Measurements from ENCODE around the gene HOXD10.
A peak's percentile ranks its signal among the peaks of the same experiment; 100 is the strongest.

HOXD10 gene

GRCh38 chr2:176160986-176161824 is 44.6 kb downstream of the HOXD10 start:
- Histone ChIP-seq H3K36me3 (ENCODE audit: control insufficient read depth in 1 of 2, insufficient read depth in 2 of 2, low read length in 2 of 2) (no peaks in the 10 kb centered on the region), H3K27me3 (ENCODE audit: low read depth, low read length) (peaks cover 80% of the 10 kb centered on the region), H3K9me3 (ENCODE audit: control insufficient read depth in 1 of 2, low read length in 2 of 2) (no peaks in the 10 kb centered on the region), H3K4me3 (ENCODE audit: low read depth in 1 of 2, low read length in 2 of 2) (peak overlapping the region in 1 of 2 donors; percentile 24), H3K27ac (ENCODE audit: low read length) (no peak overlapping the region), H3K4me1 (ENCODE audit: control insufficient read depth in 1 of 2, insufficient read depth in 2 of 2, low read length in 2 of 2) (peaks cover 0 to 52% of the 10 kb centered on the region in 2 donors)

DNA sequence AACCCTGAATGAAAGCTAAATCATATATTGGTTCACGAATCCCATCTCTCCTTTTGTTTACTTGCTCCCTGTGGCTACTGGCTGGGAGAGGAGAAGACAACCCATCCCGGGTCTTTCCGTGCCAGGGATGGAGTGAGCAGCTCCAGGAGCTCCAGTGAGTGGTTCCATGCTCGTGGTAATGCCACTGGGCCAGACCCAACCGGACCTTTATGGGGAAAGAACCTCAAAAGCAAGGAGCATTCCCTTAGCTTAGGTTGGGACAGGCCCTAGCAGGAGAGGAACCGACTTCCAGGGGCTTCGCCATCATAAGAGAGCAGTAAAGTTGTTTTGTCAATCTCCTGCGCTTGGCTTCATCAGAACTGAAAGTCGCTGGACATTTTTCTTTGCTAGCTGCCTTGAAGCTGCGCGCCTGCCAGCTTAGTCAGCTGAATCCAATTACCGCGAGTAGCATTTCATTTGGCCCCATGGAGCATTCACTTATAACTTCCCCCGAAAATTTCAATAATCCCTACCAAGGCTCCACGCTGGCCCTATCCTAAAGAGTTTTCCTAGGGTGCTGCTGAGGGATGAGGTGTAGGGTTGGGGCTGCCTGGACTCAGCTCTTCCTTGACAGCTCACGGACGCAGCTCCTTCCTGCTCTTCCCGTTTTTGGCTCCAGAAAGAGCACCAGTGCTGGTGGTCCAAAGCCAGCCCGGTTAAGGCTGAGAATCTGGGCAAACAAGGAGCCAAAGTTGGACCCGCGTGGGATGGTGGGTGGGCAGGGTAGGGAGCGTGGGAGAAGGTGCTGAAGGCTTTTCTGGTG is 45.4 kb downstream of the HOXD10 start:
- H3K27ac ChIP-seq (ENCODE audit: low read length), result no peak overlapping the region
- no peaks in the 10 kb centered on the region for H3K9me3 ChIP-seq (ENCODE audit: control insufficient read depth in 1 of 2, low read length in 2 of 2)
- H3K36me3 ChIP-seq (ENCODE audit: control insufficient read depth in 1 of 2, insufficient read depth in 2 of 2, low read length in 2 of 2), result no peaks in the 10 kb centered on the region
- peaks cover 0 to 49% of the 10 kb centered on the region in 2 donors for H3K4me1 ChIP-seq (ENCODE audit: control insufficient read depth in 1 of 2, insufficient read depth in 2 of 2, low read length in 2 of 2)
- H3K27me3 ChIP-seq (ENCODE audit: low read depth, low read length), result peaks cover 73% of the 10 kb centered on the region
- H3K4me3 ChIP-seq (ENCODE audit: low read depth in 1 of 2, low read length in 2 of 2), result peak overlapping the region in 1 of 2 donors; percentile 20

DNA sequence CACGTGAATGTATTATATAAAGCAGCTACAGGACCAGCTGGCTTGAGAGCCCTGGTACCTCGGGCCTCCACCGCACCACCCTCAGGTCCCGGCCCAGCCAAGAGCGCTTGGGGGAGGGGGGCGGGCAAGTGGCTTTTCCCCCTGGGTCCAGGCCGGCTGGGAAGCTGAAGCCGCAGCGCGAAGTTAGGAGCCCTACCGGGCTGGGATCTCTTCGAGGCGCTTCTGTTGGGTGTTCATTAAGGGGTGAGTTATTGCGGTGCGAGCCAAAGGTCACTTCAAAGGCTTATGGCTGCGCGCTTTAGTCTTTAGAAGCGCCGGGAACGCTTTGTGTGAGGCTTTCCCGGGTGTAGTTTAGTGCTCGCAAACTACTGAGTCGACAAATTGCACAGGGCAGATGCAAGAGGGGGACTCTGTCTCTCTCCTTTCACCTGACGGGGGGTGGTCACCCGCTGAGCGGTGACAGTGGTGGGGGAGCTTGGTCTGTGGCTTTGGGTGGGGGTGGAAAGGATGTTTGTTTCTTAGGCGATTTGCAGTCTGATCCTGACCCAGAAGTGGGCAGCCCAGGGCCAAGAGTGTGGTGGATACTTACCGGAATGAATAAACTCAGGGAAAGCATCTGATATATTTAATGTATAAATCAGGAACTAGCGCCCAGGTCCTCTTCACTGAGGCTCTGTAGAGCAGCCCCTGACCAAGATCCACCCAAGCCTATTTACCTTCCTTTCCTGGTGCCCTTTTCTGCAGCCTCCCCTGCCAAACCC is 46.5 kb downstream of the HOXD10 start:
- Histone ChIP-seq H3K4me1 (ENCODE audit: control insufficient read depth in 1 of 2, insufficient read depth in 2 of 2, low read length in 2 of 2) (peaks cover 0 to 38% of the 10 kb centered on the region in 2 donors), H3K27ac (ENCODE audit: low read length) (no peak overlapping the region), H3K36me3 (ENCODE audit: control insufficient read depth in 1 of 2, insufficient read depth in 2 of 2, low read length in 2 of 2) (no peaks in the 10 kb centered on the region), H3K27me3 (ENCODE audit: low read depth, low read length) (peaks cover 67% of the 10 kb centered on the region), H3K4me3 (ENCODE audit: low read depth in 1 of 2, low read length in 2 of 2) (no peak overlapping the region), H3K9me3 (ENCODE audit: control insufficient read depth in 1 of 2, low read length in 2 of 2) (no peaks in the 10 kb centered on the region)

DNA sequence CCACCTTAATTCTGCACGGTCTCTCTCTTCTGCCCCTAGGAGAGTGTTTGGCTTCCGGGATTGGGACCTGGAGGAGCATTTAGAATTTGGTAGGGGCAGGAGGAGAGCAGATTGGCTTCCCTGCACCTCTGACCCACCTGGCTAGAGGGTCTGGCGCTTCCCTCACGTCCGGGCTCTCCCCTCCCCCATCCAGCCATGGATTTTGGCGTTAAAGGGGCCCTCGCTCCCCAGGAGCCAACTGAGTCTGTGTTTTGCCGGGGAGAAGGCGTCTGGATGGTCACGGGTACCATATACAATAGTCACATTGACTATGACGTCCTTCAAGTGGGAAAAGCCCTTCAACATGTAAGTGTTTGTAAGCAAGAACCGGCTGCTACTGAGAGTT is 47.1 kb downstream of the HOXD10 start:
- Histone ChIP-seq H3K4me1 (ENCODE audit: control insufficient read depth in 1 of 2, insufficient read depth in 2 of 2, low read length in 2 of 2) (peaks cover 0 to 37% of the 10 kb centered on the region in 2 donors), H3K27ac (ENCODE audit: low read length) (no peak overlapping the region), H3K4me3 (ENCODE audit: low read depth in 1 of 2, low read length in 2 of 2) (no peak overlapping the region), H3K27me3 (ENCODE audit: low read depth, low read length) (peaks cover 67% of the 10 kb centered on the region), H3K9me3 (ENCODE audit: control insufficient read depth in 1 of 2, low read length in 2 of 2) (no peaks in the 10 kb centered on the region), H3K36me3 (ENCODE audit: control insufficient read depth in 1 of 2, insufficient read depth in 2 of 2, low read length in 2 of 2) (no peaks in the 10 kb centered on the region)

DNA sequence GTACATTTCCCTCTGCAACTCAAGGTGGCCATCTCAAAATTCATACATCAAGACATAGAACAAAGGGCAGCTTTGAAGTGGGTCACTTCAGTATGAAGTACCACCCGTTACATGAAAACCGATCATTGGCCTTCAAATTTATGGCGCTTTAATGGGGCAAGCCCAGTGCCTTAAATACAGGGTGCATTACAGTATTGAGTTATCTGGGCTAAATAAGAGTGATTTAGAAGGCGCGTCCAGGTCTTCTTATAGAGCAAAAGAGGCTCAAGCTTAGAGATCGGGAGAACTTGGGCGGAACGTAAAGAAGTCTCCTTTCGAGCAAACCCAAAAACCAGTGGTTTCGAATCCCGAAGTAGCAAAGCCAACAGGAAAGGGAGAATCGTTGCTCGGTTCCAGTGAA is 47.6 kb downstream of the HOXD10 start:
- Histone ChIP-seq H3K27me3 (ENCODE audit: low read depth, low read length) (peaks cover 67% of the 10 kb centered on the region), H3K27ac (ENCODE audit: low read length) (no peak overlapping the region), H3K9me3 (ENCODE audit: control insufficient read depth in 1 of 2, low read length in 2 of 2) (no peaks in the 10 kb centered on the region), H3K4me1 (ENCODE audit: control insufficient read depth in 1 of 2, insufficient read depth in 2 of 2, low read length in 2 of 2) (peaks cover 0 to 33% of the 10 kb centered on the region in 2 donors), H3K4me3 (ENCODE audit: low read depth in 1 of 2, low read length in 2 of 2) (no peak overlapping the region), H3K36me3 (ENCODE audit: control insufficient read depth in 1 of 2, insufficient read depth in 2 of 2, low read length in 2 of 2) (no peaks in the 10 kb centered on the region)

DNA sequence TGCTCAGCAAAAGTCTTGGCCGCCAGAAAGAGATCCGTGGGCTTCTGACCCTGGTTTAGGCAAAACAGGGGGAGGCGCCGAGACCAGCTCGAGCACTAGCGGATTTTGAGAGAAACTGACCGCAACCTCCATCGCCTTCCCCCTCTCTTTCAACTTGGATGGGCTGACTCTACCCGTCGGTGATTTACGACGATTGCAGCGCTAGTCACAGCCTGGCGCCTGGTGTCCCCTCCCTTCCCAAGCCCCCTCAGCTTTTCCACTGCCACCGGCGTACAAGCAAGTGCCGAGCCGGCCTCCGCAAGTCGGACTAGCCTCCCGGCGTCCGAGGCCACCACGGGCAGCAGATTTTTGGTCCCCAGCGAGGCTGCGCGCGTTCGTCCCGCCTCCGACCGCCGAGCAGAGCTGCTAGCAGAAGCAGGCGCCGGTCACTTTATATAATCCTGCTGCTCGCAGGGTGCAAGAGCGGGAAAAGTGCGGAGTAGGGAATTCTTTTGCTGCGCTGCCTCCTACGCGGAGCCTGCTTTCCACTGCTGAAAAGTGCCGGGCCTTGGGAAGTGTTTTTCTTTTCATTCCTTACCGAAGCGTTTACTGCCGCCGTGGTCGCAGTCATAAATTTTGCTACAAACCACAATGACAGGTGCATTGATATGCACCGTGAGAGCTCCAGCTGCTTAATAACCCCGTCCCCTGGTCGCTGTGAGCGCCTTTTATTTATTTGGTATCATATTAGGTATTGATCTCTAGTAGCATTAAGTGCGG is 48.2 kb downstream of the HOXD10 start:
- Histone ChIP-seq H3K4me1 (ENCODE audit: control insufficient read depth in 1 of 2, insufficient read depth in 2 of 2, low read length in 2 of 2) (peaks cover 0 to 28% of the 10 kb centered on the region in 2 donors), H3K27me3 (ENCODE audit: low read depth, low read length) (peaks cover 62% of the 10 kb centered on the region), H3K9me3 (ENCODE audit: control insufficient read depth in 1 of 2, low read length in 2 of 2) (no peaks in the 10 kb centered on the region), H3K36me3 (ENCODE audit: control insufficient read depth in 1 of 2, insufficient read depth in 2 of 2, low read length in 2 of 2) (no peaks in the 10 kb centered on the region), H3K4me3 (ENCODE audit: low read depth in 1 of 2, low read length in 2 of 2) (peak overlapping the region in 1 of 2 donors; percentile 7), H3K27ac (ENCODE audit: low read length) (no peak overlapping the region)

- H3K27me3 ChIP-seq (ENCODE audit: low read depth, low read length), result peaks cover 55% of the 10 kb centered on the region
- no peaks in the 10 kb centered on the region for H3K36me3 ChIP-seq (ENCODE audit: control insufficient read depth in 1 of 2, insufficient read depth in 2 of 2, low read length in 2 of 2)
- H3K4me1 ChIP-seq (ENCODE audit: control insufficient read depth in 1 of 2, insufficient read depth in 2 of 2, low read length in 2 of 2), result peaks cover 0 to 20% of the 10 kb centered on the region in 2 donors
- H3K27ac ChIP-seq (ENCODE audit: low read length), result no peak overlapping the region
- H3K9me3 ChIP-seq (ENCODE audit: control insufficient read depth in 1 of 2, low read length in 2 of 2), result no peaks in the 10 kb centered on the region
- peak overlapping the region in 1 of 2 donors; percentile 7 for H3K4me3 ChIP-seq (ENCODE audit: low read depth in 1 of 2, low read length in 2 of 2)
These were observed 48.9 kb downstream of the HOXD10 start for GRCh38 chr2:176165370-176166050.

DNA sequence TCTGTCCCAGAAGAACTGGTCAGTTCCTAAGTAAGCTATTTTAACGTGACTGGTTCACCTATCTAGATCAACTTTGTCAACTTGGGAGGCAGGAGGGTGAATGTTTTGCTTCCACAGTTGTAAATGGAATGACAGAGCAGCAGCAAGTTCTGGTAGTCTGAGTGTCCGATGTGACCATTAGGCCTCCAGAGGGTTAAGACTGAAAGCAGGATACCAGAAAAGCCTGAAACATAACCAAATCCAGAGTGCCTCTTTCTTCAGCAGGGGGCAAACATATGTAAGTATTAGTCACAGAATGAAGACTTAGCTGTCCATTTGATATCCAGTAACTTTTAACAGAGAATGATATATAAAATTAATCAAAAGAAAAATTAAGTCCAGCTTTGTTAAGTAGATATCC is 49.7 kb downstream of the HOXD10 start:
- Histone ChIP-seq H3K36me3 (ENCODE audit: control insufficient read depth in 1 of 2, insufficient read depth in 2 of 2, low read length in 2 of 2) (no peaks in the 10 kb centered on the region), H3K4me3 (ENCODE audit: low read depth in 1 of 2, low read length in 2 of 2) (no peak overlapping the region), H3K27ac (ENCODE audit: low read length) (no peak overlapping the region), H3K9me3 (ENCODE audit: control insufficient read depth in 1 of 2, low read length in 2 of 2) (no peaks in the 10 kb centered on the region), H3K27me3 (ENCODE audit: low read depth, low read length) (peaks cover 51% of the 10 kb centered on the region), H3K4me1 (ENCODE audit: control insufficient read depth in 1 of 2, insufficient read depth in 2 of 2, low read length in 2 of 2) (peaks cover 0 to 17% of the 10 kb centered on the region in 2 donors)

DNA sequence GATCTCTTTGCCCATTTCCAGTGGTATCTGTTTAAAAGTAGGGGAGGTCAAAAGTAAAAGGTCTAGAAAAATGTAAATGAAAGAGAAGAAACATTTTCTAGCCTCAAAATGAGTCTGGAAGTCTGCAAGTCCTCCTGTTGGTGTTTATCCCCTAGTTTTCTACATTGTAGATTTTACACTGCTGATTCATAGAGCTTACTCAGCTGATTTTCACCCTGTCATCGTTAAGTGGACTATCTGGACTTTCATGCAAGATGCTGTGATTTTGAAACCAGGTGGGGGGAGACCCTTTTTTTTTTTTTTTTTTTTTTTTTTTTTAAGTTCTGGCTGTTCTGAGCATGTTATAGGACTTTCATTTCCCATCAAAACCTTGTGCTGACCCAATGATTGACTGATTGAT is 50.8 kb downstream of the HOXD10 start:
- H3K4me3 ChIP-seq (ENCODE audit: low read depth in 1 of 2, low read length in 2 of 2), result no peak overlapping the region
- H3K27me3 ChIP-seq (ENCODE audit: low read depth, low read length), result peaks cover 41% of the 10 kb centered on the region
- no peaks in the 10 kb centered on the region for H3K36me3 ChIP-seq (ENCODE audit: control insufficient read depth in 1 of 2, insufficient read depth in 2 of 2, low read length in 2 of 2)
- peaks cover 0 to 23% of the 10 kb centered on the region in 2 donors for H3K4me1 ChIP-seq (ENCODE audit: control insufficient read depth in 1 of 2, insufficient read depth in 2 of 2, low read length in 2 of 2)
- H3K9me3 ChIP-seq (ENCODE audit: control insufficient read depth in 1 of 2, low read length in 2 of 2), result no peaks in the 10 kb centered on the region
- H3K27ac ChIP-seq (ENCODE audit: low read length), result no peak overlapping the region

DNA sequence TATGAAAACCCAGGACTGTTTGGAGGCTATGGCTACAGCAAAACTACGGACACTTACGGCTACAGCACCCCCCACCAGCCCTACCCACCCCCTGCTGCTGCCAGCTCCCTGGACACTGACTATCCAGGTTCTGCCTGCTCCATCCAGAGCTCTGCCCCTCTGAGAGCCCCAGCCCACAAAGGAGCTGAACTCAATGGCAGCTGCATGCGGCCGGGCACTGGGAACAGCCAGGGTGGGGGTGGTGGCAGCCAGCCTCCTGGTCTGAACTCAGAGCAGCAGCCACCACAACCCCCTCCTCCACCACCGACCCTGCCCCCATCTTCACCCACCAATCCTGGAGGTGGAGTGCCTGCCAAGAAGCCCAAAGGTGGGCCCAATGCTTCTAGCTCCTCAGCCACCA is 52.6 kb downstream of the HOXD10 start:
- Histone ChIP-seq H3K36me3 (ENCODE audit: control insufficient read depth in 1 of 2, insufficient read depth in 2 of 2, low read length in 2 of 2) (no peaks in the 10 kb centered on the region), H3K4me3 (ENCODE audit: low read depth in 1 of 2, low read length in 2 of 2) (no peak overlapping the region), H3K27ac (ENCODE audit: low read length) (no peak overlapping the region), H3K27me3 (ENCODE audit: low read depth, low read length) (peaks cover 43% of the 10 kb centered on the region), H3K4me1 (ENCODE audit: control insufficient read depth in 1 of 2, insufficient read depth in 2 of 2, low read length in 2 of 2) (peaks cover 0 to 23% of the 10 kb centered on the region in 2 donors), H3K9me3 (ENCODE audit: control insufficient read depth in 1 of 2, low read length in 2 of 2) (no peaks in the 10 kb centered on the region)

All from muscle layer of duodenum (tissue), 2 donors.